ENCODE results near the gene CENPM.

The CENPM gene

DNA sequence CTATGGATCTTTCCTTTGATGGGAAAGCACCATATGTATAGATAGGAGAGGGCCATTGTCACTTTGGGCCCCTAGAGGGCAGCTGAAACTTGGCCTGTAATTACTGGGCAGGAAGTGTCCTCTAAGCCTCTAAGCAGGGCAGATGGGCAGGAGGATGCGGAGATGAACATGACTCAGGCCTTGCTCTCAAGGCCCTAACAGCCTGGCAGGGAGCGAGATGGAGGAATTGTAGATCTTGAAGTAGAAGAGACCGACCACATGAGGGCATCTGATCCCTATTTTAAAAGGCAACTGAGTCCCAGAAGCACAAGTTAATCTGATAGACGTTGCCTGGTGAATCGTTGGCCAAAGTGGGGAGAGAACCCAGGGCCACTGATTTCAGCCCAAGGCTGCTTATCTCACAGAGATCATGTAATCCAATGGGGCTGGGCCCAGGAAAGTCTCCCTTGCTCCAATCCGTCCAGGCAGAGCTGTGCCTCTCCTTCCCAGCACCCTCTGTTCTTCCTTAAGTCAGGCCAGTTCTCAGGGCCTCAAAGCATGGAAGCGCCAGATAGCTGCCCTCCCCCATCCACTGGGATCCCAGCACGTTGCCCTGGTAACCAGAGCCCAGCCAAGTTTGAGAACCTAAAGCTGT is 19.8 kb upstream of the CENPM start:
- Histone ChIP-seq H3K9me3 (ENCODE audit: low read length) (no peaks in the 10 kb centered on the region), H3K27me3 (ENCODE audit: insufficient read depth, low read length) (peaks cover 8% of the 10 kb centered on the region), H2AFZ (ENCODE audit: low read length) (no peak overlapping the region), H3K79me2 (ENCODE audit: insufficient read depth, low read length) (no peaks in the 10 kb centered on the region), H3K9ac (ENCODE audit: low read length) (no peak overlapping the region), H3K4me2 (ENCODE audit: low read length) (no peak overlapping the region), H3K27ac (ENCODE audit: low read depth, low read length, poor library complexity, severe bottlenecking) (no peak overlapping the region), H3K4me1 (ENCODE audit: insufficient read depth, low read length, severe bottlenecking) (no peaks in the 10 kb centered on the region), H3F3A (ENCODE audit: insufficient read depth, low read length) (no peaks in the 10 kb centered on the region), H3K9me2 (ENCODE audit: low read depth, low read length) (no peaks in the 10 kb centered on the region), H3K36me3 (ENCODE audit: insufficient read depth, low read length) (no peaks in the 10 kb centered on the region), H4K20me1 (ENCODE audit: insufficient read depth, low read length) (no peaks in the 10 kb centered on the region), H3K4me3 (ENCODE audit: low read depth, low read length, poor library complexity, severe bottlenecking) (no peak overlapping the region)
- TF ChIP-seq EZH2 (IDR thresholded peaks at IDR 0.05; ENCODE audit: borderline replicate concordance, low read length): no peak
- TF ChIP-seq, protein P1, sequence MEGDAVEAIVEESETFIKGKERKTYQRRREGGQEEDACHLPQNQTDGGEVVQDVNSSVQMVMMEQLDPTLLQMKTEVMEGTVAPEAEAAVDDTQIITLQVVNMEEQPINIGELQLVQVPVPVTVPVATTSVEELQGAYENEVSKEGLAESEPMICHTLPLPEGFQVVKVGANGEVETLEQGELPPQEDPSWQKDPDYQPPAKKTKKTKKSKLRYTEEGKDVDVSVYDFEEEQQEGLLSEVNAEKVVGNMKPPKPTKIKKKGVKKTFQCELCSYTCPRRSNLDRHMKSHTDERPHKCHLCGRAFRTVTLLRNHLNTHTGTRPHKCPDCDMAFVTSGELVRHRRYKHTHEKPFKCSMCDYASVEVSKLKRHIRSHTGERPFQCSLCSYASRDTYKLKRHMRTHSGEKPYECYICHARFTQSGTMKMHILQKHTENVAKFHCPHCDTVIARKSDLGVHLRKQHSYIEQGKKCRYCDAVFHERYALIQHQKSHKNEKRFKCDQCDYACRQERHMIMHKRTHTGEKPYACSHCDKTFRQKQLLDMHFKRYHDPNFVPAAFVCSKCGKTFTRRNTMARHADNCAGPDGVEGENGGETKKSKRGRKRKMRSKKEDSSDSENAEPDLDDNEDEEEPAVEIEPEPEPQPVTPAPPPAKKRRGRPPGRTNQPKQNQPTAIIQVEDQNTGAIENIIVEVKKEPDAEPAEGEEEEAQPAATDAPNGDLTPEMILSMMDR (IDR thresholded peaks at IDR 0.05; ENCODE audit: low read length): peak; percentile 63; the same call in 1 of the 2 replicates

DNA sequence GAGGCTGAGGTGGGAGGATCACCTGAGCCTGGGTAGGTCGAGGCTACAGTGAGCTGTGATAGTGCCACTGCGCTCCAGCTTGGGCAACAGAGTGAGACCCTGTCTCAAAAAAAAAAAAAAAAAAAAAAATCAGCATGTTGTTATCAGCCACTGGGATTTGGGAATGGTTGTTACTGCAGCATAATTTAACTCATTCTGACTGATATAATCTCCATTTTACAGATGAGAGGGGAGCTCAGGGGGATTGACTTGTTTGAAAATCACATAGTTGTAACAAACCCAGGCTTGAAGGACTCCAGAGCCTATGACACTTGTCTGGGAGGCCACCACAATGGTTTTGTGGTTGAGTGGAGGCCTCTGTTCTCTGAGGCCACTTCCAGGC is 19.3 kb upstream of the CENPM start:
- H3K4me3 ChIP-seq (ENCODE audit: low read depth, low read length, poor library complexity, severe bottlenecking): no peak overlapping the region
- H3K27ac ChIP-seq (ENCODE audit: low read depth, low read length, poor library complexity, severe bottlenecking): no peak overlapping the region
- no peak overlapping the region for H2AFZ ChIP-seq (ENCODE audit: low read length)
- no peaks in the 10 kb centered on the region for H3K36me3 ChIP-seq (ENCODE audit: insufficient read depth, low read length)
- H3K9me3 ChIP-seq (ENCODE audit: low read length): no peaks in the 10 kb centered on the region
- H3K27me3 ChIP-seq (ENCODE audit: insufficient read depth, low read length): peaks cover 4% of the 10 kb centered on the region
- no peaks in the 10 kb centered on the region for H3K9me2 ChIP-seq (ENCODE audit: low read depth, low read length)
- no peaks in the 10 kb centered on the region for H4K20me1 ChIP-seq (ENCODE audit: insufficient read depth, low read length)
- H3K4me2 ChIP-seq (ENCODE audit: low read length): no peak overlapping the region
- no peaks in the 10 kb centered on the region for H3F3A ChIP-seq (ENCODE audit: insufficient read depth, low read length)
- no peaks in the 10 kb centered on the region for H3K4me1 ChIP-seq (ENCODE audit: insufficient read depth, low read length, severe bottlenecking)
- no peaks in the 10 kb centered on the region for H3K79me2 ChIP-seq (ENCODE audit: insufficient read depth, low read length)
- TF ChIP-seq, protein P1 (IDR thresholded peaks at IDR 0.05; ENCODE audit: low read length): no peak
- no peak for TF ChIP-seq EZH2 (IDR thresholded peaks at IDR 0.05; ENCODE audit: borderline replicate concordance, low read length)
- no peak overlapping the region for H3K9ac ChIP-seq (ENCODE audit: low read length)

DNA sequence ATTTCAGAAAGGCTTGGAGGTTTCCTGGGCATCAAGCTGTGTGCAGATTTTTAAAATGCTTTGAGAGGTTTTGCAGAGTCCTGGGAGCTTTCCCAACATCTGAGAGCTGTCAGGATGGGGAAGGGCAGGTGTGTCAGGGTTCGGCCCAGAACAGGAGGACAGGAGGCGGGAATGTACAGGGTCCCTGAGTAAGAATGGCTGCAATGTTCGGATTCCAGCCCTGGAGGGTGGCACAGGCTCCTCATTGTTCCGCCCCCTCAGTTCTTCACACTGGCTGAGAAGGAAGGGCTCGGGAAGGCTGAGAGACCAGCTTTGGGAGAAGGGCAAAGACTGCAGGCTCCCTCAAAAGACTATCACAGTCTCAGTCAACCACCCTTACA is 17.1 kb upstream of the CENPM start:
- H3K27me3 ChIP-seq (ENCODE audit: insufficient read depth, low read length): no peaks in the 10 kb centered on the region
- no peak overlapping the region for H3K4me2 ChIP-seq (ENCODE audit: low read length)
- no peak overlapping the region for H3K9ac ChIP-seq (ENCODE audit: low read length)
- no peaks in the 10 kb centered on the region for H4K20me1 ChIP-seq (ENCODE audit: insufficient read depth, low read length)
- no peaks in the 10 kb centered on the region for H3F3A ChIP-seq (ENCODE audit: insufficient read depth, low read length)
- TF ChIP-seq, protein P1 (IDR thresholded peaks at IDR 0.05; ENCODE audit: low read length): no peak
- no peak for TF ChIP-seq EZH2 (IDR thresholded peaks at IDR 0.05; ENCODE audit: borderline replicate concordance, low read length)
- H3K9me2 ChIP-seq (ENCODE audit: low read depth, low read length): no peaks in the 10 kb centered on the region
- no peak overlapping the region for H3K4me3 ChIP-seq (ENCODE audit: low read depth, low read length, poor library complexity, severe bottlenecking)
- H3K9me3 ChIP-seq (ENCODE audit: low read length): no peaks in the 10 kb centered on the region
- H3K79me2 ChIP-seq (ENCODE audit: insufficient read depth, low read length): no peaks in the 10 kb centered on the region
- H3K27ac ChIP-seq (ENCODE audit: low read depth, low read length, poor library complexity, severe bottlenecking): no peak overlapping the region
- H3K4me1 ChIP-seq (ENCODE audit: insufficient read depth, low read length, severe bottlenecking): peaks cover 12% of the 10 kb centered on the region
- H3K36me3 ChIP-seq (ENCODE audit: insufficient read depth, low read length): no peaks in the 10 kb centered on the region
- no peak overlapping the region for H2AFZ ChIP-seq (ENCODE audit: low read length)
